Stimulated activated naive CD8-positive, alpha-beta T cell treated with anti-CD3 and anti-CD28 coated beads, Interleukin-15, Interleukin-2, amounts not matched to agents 100 U/mL and 50 U/mL, for 24 hours (primary cell): ENCODE measurements around the gene ACAP1.

Source experiments
- ATAC-seq: fragments of 150-1000 bp; cut with Tn5 transposase; one replicate; pipeline ENCODE4 v1.10.0; 2021
- DNase-seq: peaks from one replicate; pipeline ENCODE4 v3.0.0; 2021

Gene ACAP1

GRCh38 chr17:7311110-7311705 is 25.1 kb upstream of the ACAP1 start:
- DNase-seq (no peak), ATAC-seq (no peak)

- ATAC-seq = no peak
- DNase-seq = no peak
Measured at GRCh38 chr17:7312432-7313087, 23.8 kb upstream of the ACAP1 start.

- peak; percentile 10 for ATAC-seq
- no peak for DNase-seq
Measured at GRCh38 chr17:7313088-7313889, 23.0 kb upstream of the ACAP1 start.

GRCh38 chr17:7313890-7314718 is 22.2 kb upstream of the ACAP1 start:
- ATAC-seq (no peak), DNase-seq (no peak)

GRCh38 chr17:7314719-7315569 is 21.4 kb upstream of the ACAP1 start, which contains the start of gene GPS2:
Gene GPS2 (minus strand): TSS chr17:7315360. CDS start chr17:7315052, 308 bp downstream.
- peak; percentile 96 for DNase-seq
- ATAC-seq = peak; percentile 82

- DNase-seq = no peak
- no peak for ATAC-seq
Measured at GRCh38 chr17:7315570-7316235, 20.6 kb upstream of the ACAP1 start.

- no peak for DNase-seq
- ATAC-seq = no peak
Measured at GRCh38 chr17:7317161-7317803, 19.0 kb upstream of the ACAP1 start.

GRCh38 chr17:7318121-7318860 is 18.0 kb upstream of the ACAP1 start:
- no peak for DNase-seq
- ATAC-seq = no peak

GRCh38 chr17:7321466-7321865 is 14.9 kb upstream of the ACAP1 start:
- ATAC-seq (no peak), DNase-seq (no peak)

- ATAC-seq (no peak), DNase-seq (no peak)
Measured at GRCh38 chr17:7322520-7323194, 13.7 kb upstream of the ACAP1 start.

GRCh38 chr17:7323731-7324437 is 12.4 kb upstream of the ACAP1 start:
- DNase-seq = peak; percentile 79
- peak; percentile 43 for ATAC-seq

GRCh38 chr17:7324438-7324779 is 11.9 kb upstream of the ACAP1 start:
- ATAC-seq (no peak), DNase-seq (no peak)

GRCh38 chr17:7325031-7325528 is 11.2 kb upstream of the ACAP1 start:
- DNase-seq (no peak), ATAC-seq (no peak)

GRCh38 chr17:7326186-7326585 is 10.1 kb upstream of the ACAP1 start:
- ATAC-seq = no peak
- no peak for DNase-seq

- ATAC-seq = no peak
- DNase-seq = no peak
Measured at GRCh38 chr17:7327056-7327455, 9.3 kb upstream of the ACAP1 start.

GRCh38 chr17:7327501-7327900 is 8.8 kb upstream of the ACAP1 start:
- ATAC-seq (no peak), DNase-seq (no peak)

GRCh38 chr17:7328009-7328408 is 8.3 kb upstream of the ACAP1 start:
- no peak for DNase-seq
- ATAC-seq = no peak

- ATAC-seq = peak; percentile 4
Measured at GRCh38 chr17:7328840-7329373, 7.4 kb upstream of the ACAP1 start, which contains the start of gene NEURL4. Gene NEURL4 (minus strand): TSS chr17:7329335. CDS start chr17:7329312, 23 bp downstream.

More at GRCh38 chr17:7328840-7329373, 7.4 kb upstream of the ACAP1 start, which contains the start of gene NEURL4:
- no peak for DNase-seq
